ENCODE measurements around the gene WDFY4. TPM values are rescaled to one million over a fixed set of nuclear protein-coding genes. Genes with fewer than 3 reads are reported as not detected.

WDFY4 gene
- total and polyA plus RNA-seq, 4 donors = 4.6 to 26.9 (median 13.5) TPM

GRCh38 chr10:48758411-48758810, 73.7 kb downstream of the WDFY4 start:
- Histone ChIP-seq H3K9me3 (ENCODE audit: control insufficient read depth in 4 of 4, insufficient read depth in 3 of 4, low read length in 3 of 4) (no peaks in the 10 kb centered on the region), H3K9ac (ENCODE audit: insufficient read depth in 1 of 2, low read length in 2 of 2) (no peak overlapping the region), H3K4me3 (no peak overlapping the region), H3K4me1 (ENCODE audit: control insufficient read depth in 5 of 5, insufficient read depth in 5 of 5, low read length in 5 of 5) (peaks cover 0 to 2% (median 0%) of the 10 kb centered on the region in 5 donors), H3K27me3 (ENCODE audit: control insufficient read depth in 3 of 3, insufficient read depth in 3 of 3, low read length in 2 of 3) (no peaks in the 10 kb centered on the region), H3K27ac (ENCODE audit: low read depth in 1 of 2, low read length in 1 of 2) (no peak overlapping the region), H3K36me3 (ENCODE audit: control insufficient read depth in 4 of 4, insufficient read depth in 4 of 4, low read length in 4 of 4) (no peaks in the 10 kb centered on the region)
- 29 to 33% methylated on average over 3 of the region's 3 CpGs for WGBS, 2 donors
- DNase-seq (no peak), ATAC-seq (ENCODE audit: insufficient read depth, low FRiP score) (no peak)
- TF ChIP-seq, protein P1, sequence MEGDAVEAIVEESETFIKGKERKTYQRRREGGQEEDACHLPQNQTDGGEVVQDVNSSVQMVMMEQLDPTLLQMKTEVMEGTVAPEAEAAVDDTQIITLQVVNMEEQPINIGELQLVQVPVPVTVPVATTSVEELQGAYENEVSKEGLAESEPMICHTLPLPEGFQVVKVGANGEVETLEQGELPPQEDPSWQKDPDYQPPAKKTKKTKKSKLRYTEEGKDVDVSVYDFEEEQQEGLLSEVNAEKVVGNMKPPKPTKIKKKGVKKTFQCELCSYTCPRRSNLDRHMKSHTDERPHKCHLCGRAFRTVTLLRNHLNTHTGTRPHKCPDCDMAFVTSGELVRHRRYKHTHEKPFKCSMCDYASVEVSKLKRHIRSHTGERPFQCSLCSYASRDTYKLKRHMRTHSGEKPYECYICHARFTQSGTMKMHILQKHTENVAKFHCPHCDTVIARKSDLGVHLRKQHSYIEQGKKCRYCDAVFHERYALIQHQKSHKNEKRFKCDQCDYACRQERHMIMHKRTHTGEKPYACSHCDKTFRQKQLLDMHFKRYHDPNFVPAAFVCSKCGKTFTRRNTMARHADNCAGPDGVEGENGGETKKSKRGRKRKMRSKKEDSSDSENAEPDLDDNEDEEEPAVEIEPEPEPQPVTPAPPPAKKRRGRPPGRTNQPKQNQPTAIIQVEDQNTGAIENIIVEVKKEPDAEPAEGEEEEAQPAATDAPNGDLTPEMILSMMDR (IDR thresholded peaks at IDR 0.05; ENCODE audit: control extremely low read depth, extremely low read depth) = no peak

- H3K27me3 ChIP-seq (ENCODE audit: control insufficient read depth in 3 of 3, insufficient read depth in 3 of 3, low read length in 2 of 3) = no peaks in the 10 kb centered on the region
- 73 to 83% methylated on average over 4 of the region's 4 CpGs for WGBS, 2 donors
- no peaks in the 10 kb centered on the region for H3K9me3 ChIP-seq (ENCODE audit: control insufficient read depth in 4 of 4, insufficient read depth in 3 of 4, low read length in 3 of 4)
- TF ChIP-seq, protein P1 (IDR thresholded peaks at IDR 0.05; ENCODE audit: control extremely low read depth, extremely low read depth) = no peak
- no peak overlapping the region for H3K9ac ChIP-seq (ENCODE audit: insufficient read depth in 1 of 2, low read length in 2 of 2)
- H3K36me3 ChIP-seq (ENCODE audit: control insufficient read depth in 4 of 4, insufficient read depth in 4 of 4, low read length in 4 of 4) = no peaks in the 10 kb centered on the region
- peaks cover 0 to 2% (median 0%) of the 10 kb centered on the region in 5 donors for H3K4me1 ChIP-seq (ENCODE audit: control insufficient read depth in 5 of 5, insufficient read depth in 5 of 5, low read length in 5 of 5)
- ATAC-seq (ENCODE audit: insufficient read depth, low FRiP score) (no peak), DNase-seq (no peak)
- H3K27ac ChIP-seq (ENCODE audit: low read depth in 1 of 2, low read length in 1 of 2) = no peak overlapping the region
- no peak overlapping the region for H3K4me3 ChIP-seq
Measured at GRCh38 chr10:48759113-48759901, 74.6 kb downstream of the WDFY4 start.

DNA sequence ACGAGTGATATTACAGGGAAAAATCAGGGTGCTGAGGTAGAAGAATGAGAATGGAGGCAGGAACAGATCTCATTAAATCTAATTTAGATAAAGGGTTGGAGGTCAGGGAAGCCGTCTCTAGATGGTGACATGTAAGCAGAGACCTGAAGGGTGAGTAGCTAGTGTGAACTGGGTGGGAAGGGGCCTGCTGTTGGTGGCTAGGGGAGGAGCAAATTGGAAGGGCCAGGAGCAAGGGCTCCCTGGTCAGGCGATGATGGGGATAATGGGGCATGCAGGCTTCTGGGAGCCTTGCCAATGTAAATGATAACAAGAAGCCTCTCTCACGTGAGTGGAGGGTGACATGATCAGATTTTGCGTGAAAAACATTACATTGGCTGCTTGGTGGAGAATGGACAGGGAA, 76.3 kb downstream of the WDFY4 start:
- Histone ChIP-seq H3K9ac (ENCODE audit: insufficient read depth in 1 of 2, low read length in 2 of 2) (no peak overlapping the region), H3K9me3 (ENCODE audit: control insufficient read depth in 4 of 4, insufficient read depth in 3 of 4, low read length in 3 of 4) (no peaks in the 10 kb centered on the region), H3K27me3 (ENCODE audit: control insufficient read depth in 3 of 3, insufficient read depth in 3 of 3, low read length in 2 of 3) (no peaks in the 10 kb centered on the region), H3K36me3 (ENCODE audit: control insufficient read depth in 4 of 4, insufficient read depth in 4 of 4, low read length in 4 of 4) (no peaks in the 10 kb centered on the region), H3K27ac (ENCODE audit: low read depth in 1 of 2, low read length in 1 of 2) (no peak overlapping the region), H3K4me1 (ENCODE audit: control insufficient read depth in 5 of 5, insufficient read depth in 5 of 5, low read length in 5 of 5) (peaks cover 0 to 2% (median 0%) of the 10 kb centered on the region in 5 donors), H3K4me3 (no peak overlapping the region)
- WGBS, 2 donors = 79 to 87% methylated on average over 5 of the region's 5 CpGs
- no peak for ATAC-seq (ENCODE audit: insufficient read depth, low FRiP score)
- TF ChIP-seq, protein P1 (IDR thresholded peaks at IDR 0.05; ENCODE audit: control extremely low read depth, extremely low read depth) = no peak
- no peak for DNase-seq

Data from lung (tissue), 12 donors.